Endothelial cell of umbilical vein (primary cell): Measurements from ENCODE around the gene BAG1. TPM values are rescaled to one million over a fixed set of nuclear protein-coding genes. Genes with fewer than 3 reads are reported as not detected.

Source experiments
- BruUV-seq: library from RNA; stranded (reverse); fragments of 400-500 nt; replicated peaks from 2 replicates; lab custom pipeline; 2021; lab: Mats Ljungman, UMichigan
- CTCF ChIA-PET: fragments of 300-600, 350-600 bp; sonication (Branson Sonifier 250); formaldehyde crosslinking; loops from one replicate; lab custom pipeline; 2021; ENCODE audit warnings: antibody characterized with exemption, inconsistent platforms; lab: Charles Lee
- POLR2A ChIA-PET: fragments of 300-600, 350-600 bp; sonication (Branson Sonifier 250); formaldehyde crosslinking; loops from one replicate; lab custom pipeline; 2021; ENCODE audit warnings: antibody characterized with exemption, inconsistent platforms; lab: Charles Lee
- DNase-seq: peaks from one replicate; pipeline ENCODE4 v3.0.0-alpha.2; 2011; ENCODE audit warnings: low read depth, low spot score
- FAIRE-seq: peaks from 2 replicates; lab custom pipeline; 2011; peaks lifted over from hg19 to GRCh38; lab: Jason Lieb, UNC
- H2AFZ ChIP-seq: 2 replicates; pipeline ENCODE4 v1.6.0; 2012; ENCODE audit warnings: low read depth, low read length, control low read depth, inconsistent platforms
- H3K27ac ChIP-seq: 2 replicates; pipeline ENCODE4 v1.5.1; 2011; ENCODE audit warnings: low read depth, mild to moderate bottlenecking, control low read depth, low read length, moderate library complexity; ENCODE audit not compliant: insufficient read depth
- H3K27me3 ChIP-seq, 2 experiments: 2 replicates each; pipeline versions ENCODE4 v1.6.0 to v1.6.1; 2011; ENCODE audit warnings: low read length in 2 of 2, mixed read lengths in 1 of 2; ENCODE audit not compliant: control insufficient read depth in 2 of 2, insufficient read depth in 2 of 2
- H3K36me3 ChIP-seq, 2 experiments: 2 replicates in 1 of 2; 3 replicates in 1 of 2; pipeline ENCODE4 v1.5.1; 2011; ENCODE audit warnings: low read length in 2 of 2, mild to moderate bottlenecking in 1 of 2, moderate library complexity in 1 of 2; ENCODE audit not compliant: control insufficient read depth in 2 of 2, insufficient read depth in 2 of 2; ENCODE audit errors: extremely low read depth in 1 of 2
- H3K4me1 ChIP-seq: 3 replicates; pipeline ENCODE4 v1.5.1; 2011; ENCODE audit warnings: mild to moderate bottlenecking, low read length; ENCODE audit not compliant: control insufficient read depth, insufficient read depth; ENCODE audit errors: extremely low read depth
- H3K4me2 ChIP-seq: 2 replicates; pipeline ENCODE4 v1.6.1; 2011; ENCODE audit warnings: low read length, control low read depth, mixed read lengths; ENCODE audit not compliant: insufficient read depth
- H3K4me3 ChIP-seq, 3 experiments: fragments of 200-600 bp in 1 of 3; sonication (generic), shearing (Covaris generic) in 1 of 3; replicated peaks in 1 of 3; 2 replicates each; pipeline ENCODE4 v1.5.1; 2011 to 2016; ENCODE audit warnings: control low read depth in 3 of 3, low read length in 3 of 3, mild to moderate bottlenecking in 2 of 3, inconsistent platforms in 1 of 3, low read depth in 1 of 3, moderate library complexity in 1 of 3; ENCODE audit not compliant: insufficient read depth in 1 of 3
- H3K79me2 ChIP-seq: 2 replicates; pipeline ENCODE4 v1.6.0; 2012; ENCODE audit warnings: low read length, inconsistent platforms; ENCODE audit not compliant: control insufficient read depth, insufficient read depth
- H3K9ac ChIP-seq: replicated peaks from 2 replicates; pipeline ENCODE3; 2011; ENCODE audit warnings: low read length, control low read depth; ENCODE audit not compliant: insufficient read depth; ENCODE audit errors: extremely low read depth
- H3K9me1 ChIP-seq: replicated peaks from 3 replicates; pipeline ENCODE4 v1.6.0; 2011; ENCODE audit warnings: mild to moderate bottlenecking, low read length; ENCODE audit not compliant: control insufficient read depth, insufficient read depth; ENCODE audit errors: extremely low read depth
- H3K9me3 ChIP-seq: replicated peaks from 2 replicates; pipeline ENCODE4 v1.5.1; 2012; ENCODE audit warnings: low read length, inconsistent platforms; ENCODE audit not compliant: control insufficient read depth, insufficient read depth
- H4K20me1 ChIP-seq: replicated peaks from 2 replicates; pipeline ENCODE3; 2011; ENCODE audit warnings: mild to moderate bottlenecking, low read length; ENCODE audit not compliant: control insufficient read depth, insufficient read depth; ENCODE audit errors: extremely low read depth
- EZH2 ChIP-seq: IDR thresholded peaks from 2 replicates; pipeline ENCODE4 v1.6.1; 2012; ENCODE audit warnings: borderline replicate concordance, low read depth, mild to moderate bottlenecking, moderate library complexity, low read length, inconsistent platforms; ENCODE audit not compliant: severe bottlenecking
- FOS ChIP-seq: IDR thresholded peaks from 2 replicates; pipeline ENCODE4 v1.6.1; 2011; ENCODE audit warnings: mild to moderate bottlenecking, low read length, moderate library complexity, borderline replicate concordance; ENCODE audit not compliant: insufficient read depth
- GATA2 ChIP-seq: IDR thresholded peaks from 2 replicates; pipeline ENCODE4 v1.7.0; 2011; ENCODE audit warnings: low read depth, mild to moderate bottlenecking, moderate library complexity, mixed read lengths, low read length; ENCODE audit not compliant: insufficient read length, insufficient read depth
- JUN ChIP-seq: IDR thresholded peaks from 2 replicates; pipeline ENCODE4 v1.6.1; 2011; ENCODE audit warnings: borderline replicate concordance, low read depth; ENCODE audit not compliant: insufficient read length, insufficient read depth
- MYC ChIP-seq: IDR thresholded peaks from one replicate; pipeline ENCODE4 v1.6.1; 2011; ENCODE audit warnings: mild to moderate bottlenecking, low read depth, low read length
- POLR2A ChIP-seq: IDR thresholded peaks from 2 replicates; pipeline ENCODE4 v1.6.1; 2012; ENCODE audit warnings: low read depth, mild to moderate bottlenecking, control low read depth, low read length
- POLR2AphosphoS5 ChIP-seq: IDR thresholded peaks from 2 replicates; pipeline ENCODE4 v1.6.1; 2012; ENCODE audit warnings: low read depth, mild to moderate bottlenecking, control low read depth, low read length, moderate library complexity; ENCODE audit not compliant: insufficient read depth
- dilution Hi-C: fragments of 300-500 bp; cut with MboI; formaldehyde crosslinking; loops from one replicate; pipeline ENCODE4 v1.15.0; 2019; ENCODE audit warnings: low sequenced_read_pairs; ENCODE audit not compliant: extremely low pct_ligation_motif_present
- intact Hi-C: fragments of 100-400 bp; cut with micrococcal nuclease; formaldehyde crosslinking; loops from one replicate; pipeline ENCODE4 v1.10.0; 2022
- polyA plus RNA-seq, 4 experiments: library from polyadenylated mRNA; depleted of rRNA in 3 of 4; stranded (reverse) in 3 of 4; unstranded in 1 of 4; fragments of >200 nt; gene quantifications; 2 replicates each; pipeline versions ENCODE4 v1.2.1 to v1.2.3, GENCODE V29; 2011 to 2012; ENCODE audit warnings: missing spikeins in 1 of 4
- total RNA-seq: library from RNA; stranded (reverse); gene quantifications from 2 replicates; pipeline ENCODE4 v1.2.3, GENCODE V29; 2021
- TF ChIP-seq, protein P1 (sequence below), 2 donors: IDR thresholded peaks; 1 replicate in 1 of 2; 2 replicates in 1 of 2; pipeline ENCODE4 v1.5.1; 2011; ENCODE audit warnings: low read length in 2 of 2, mild to moderate bottlenecking in 2 of 2, moderate library complexity in 2 of 2, control low read depth in 1 of 2, inconsistent platforms in 1 of 2, low read depth in 1 of 2; ENCODE audit not compliant: insufficient read depth in 1 of 2; ENCODE audit errors: extremely low read depth in 1 of 2
- TF ChIP-seq, protein P2 (sequence below): IDR thresholded peaks from 2 replicates; pipeline ENCODE4 v1.6.1; 2011; ENCODE audit not compliant: insufficient read depth, insufficient read length

Gene BAG1
- total and polyA plus RNA-seq, 2 donors (not counting 3 experiments of a cell fraction or from before 2014, with no cell fraction given) = 44.6 to 87.4 TPM

DNA sequence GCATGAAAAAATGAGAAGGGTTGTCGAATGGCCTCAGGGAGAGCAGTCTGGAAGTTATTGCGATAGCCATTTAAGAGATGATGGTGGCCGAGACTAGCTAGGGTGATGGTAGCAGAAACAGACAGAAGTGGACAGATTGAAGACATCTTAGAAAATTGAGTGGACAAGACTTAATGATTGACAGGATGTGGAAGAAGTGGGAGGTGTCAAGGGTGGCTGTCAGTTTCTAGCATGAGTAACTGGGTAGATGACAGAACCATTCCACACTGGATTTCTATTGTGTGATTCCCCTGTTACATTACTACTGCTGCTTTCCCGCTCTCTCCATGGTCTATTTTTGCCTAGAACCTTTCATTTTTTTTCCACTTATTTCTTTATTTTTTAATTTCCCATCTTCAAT is 13.0 kb upstream of the BAG1 start:
- CTCF ChIA-PET = interaction anchor here (1.7 kb wide), 1 partner anchor 175 kb away, joined by 6 read pairs; no protein-coding TSS in a partner anchor
- Histone ChIP-seq H3K4me3 (no peak overlapping the region), H4K20me1 (no peaks in the 10 kb centered on the region), H3K27ac (no peak overlapping the region), H3K36me3 (peaks cover 13 to 36% of the 10 kb centered on the region in 2 experiments), H3K4me1 (no peaks in the 10 kb centered on the region), H3K9me1 (no peaks in the 10 kb centered on the region), H2AFZ (no peak overlapping the region), H3K79me2 (no peaks in the 10 kb centered on the region), H3K9me3 (no peaks in the 10 kb centered on the region), H3K4me2 (no peak overlapping the region), H3K27me3 (no peaks in the 10 kb centered on the region), H3K9ac (no peak overlapping the region)
- intact Hi-C loops (no loop called here), dilution Hi-C loops (no loop called here)
- POLR2A ChIA-PET = no interaction called here
- TF ChIP-seq POLR2A (no peak), EZH2 (no peak), JUN (no peak), MYC (no peak), GATA2 (no peak), POLR2AphosphoS5 (no peak), FOS (no peak)
- TF ChIP-seq, protein P1, sequence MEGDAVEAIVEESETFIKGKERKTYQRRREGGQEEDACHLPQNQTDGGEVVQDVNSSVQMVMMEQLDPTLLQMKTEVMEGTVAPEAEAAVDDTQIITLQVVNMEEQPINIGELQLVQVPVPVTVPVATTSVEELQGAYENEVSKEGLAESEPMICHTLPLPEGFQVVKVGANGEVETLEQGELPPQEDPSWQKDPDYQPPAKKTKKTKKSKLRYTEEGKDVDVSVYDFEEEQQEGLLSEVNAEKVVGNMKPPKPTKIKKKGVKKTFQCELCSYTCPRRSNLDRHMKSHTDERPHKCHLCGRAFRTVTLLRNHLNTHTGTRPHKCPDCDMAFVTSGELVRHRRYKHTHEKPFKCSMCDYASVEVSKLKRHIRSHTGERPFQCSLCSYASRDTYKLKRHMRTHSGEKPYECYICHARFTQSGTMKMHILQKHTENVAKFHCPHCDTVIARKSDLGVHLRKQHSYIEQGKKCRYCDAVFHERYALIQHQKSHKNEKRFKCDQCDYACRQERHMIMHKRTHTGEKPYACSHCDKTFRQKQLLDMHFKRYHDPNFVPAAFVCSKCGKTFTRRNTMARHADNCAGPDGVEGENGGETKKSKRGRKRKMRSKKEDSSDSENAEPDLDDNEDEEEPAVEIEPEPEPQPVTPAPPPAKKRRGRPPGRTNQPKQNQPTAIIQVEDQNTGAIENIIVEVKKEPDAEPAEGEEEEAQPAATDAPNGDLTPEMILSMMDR (IDR thresholded peaks at IDR 0.05; ENCODE audit: extremely low read depth in 1 of 2, insufficient read depth in 1 of 2, low read depth in 1 of 2, low read length in 2 of 2) = no peak
- TF ChIP-seq, protein P2, sequence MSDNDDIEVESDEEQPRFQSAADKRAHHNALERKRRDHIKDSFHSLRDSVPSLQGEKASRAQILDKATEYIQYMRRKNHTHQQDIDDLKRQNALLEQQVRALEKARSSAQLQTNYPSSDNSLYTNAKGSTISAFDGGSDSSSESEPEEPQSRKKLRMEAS = no peak
- BruUV-seq = no TSS peak
- FAIRE-seq (no peak), DNase-seq (no peak)
